Medulla oblongata (tissue), 1 donor: ENCODE data around the gene MYCN.
"Not testable (repeated sequence)": the region's sequence is repeated elsewhere in the genome, so short reads cannot be mapped to it uniquely, and the experiment has no call there.

Experiments
- DNase-seq: peaks from one replicate; pipeline ENCODE4 v3.0.0-alpha.2; 2015; ENCODE audit errors: extremely low spot score

The MYCN gene

GRCh38 chr2:15939854-15940660, at the start of gene MYCN:
MYCN (plus strand) TSS chr2:15940550; CDS start chr2:15942065, 1,515 bp downstream.
- DNase-seq: peak; percentile 87

GRCh38 chr2:15890936-15891905, 49.1 kb upstream of the MYCN start:
- DNase-seq: no peak

GRCh38 chr2:15892151-15892880, 48.0 kb upstream of the MYCN start:
- DNase-seq: no peak

GRCh38 chr2:15893085-15893484, 47.3 kb upstream of the MYCN start:
- DNase-seq: no peak

DNA sequence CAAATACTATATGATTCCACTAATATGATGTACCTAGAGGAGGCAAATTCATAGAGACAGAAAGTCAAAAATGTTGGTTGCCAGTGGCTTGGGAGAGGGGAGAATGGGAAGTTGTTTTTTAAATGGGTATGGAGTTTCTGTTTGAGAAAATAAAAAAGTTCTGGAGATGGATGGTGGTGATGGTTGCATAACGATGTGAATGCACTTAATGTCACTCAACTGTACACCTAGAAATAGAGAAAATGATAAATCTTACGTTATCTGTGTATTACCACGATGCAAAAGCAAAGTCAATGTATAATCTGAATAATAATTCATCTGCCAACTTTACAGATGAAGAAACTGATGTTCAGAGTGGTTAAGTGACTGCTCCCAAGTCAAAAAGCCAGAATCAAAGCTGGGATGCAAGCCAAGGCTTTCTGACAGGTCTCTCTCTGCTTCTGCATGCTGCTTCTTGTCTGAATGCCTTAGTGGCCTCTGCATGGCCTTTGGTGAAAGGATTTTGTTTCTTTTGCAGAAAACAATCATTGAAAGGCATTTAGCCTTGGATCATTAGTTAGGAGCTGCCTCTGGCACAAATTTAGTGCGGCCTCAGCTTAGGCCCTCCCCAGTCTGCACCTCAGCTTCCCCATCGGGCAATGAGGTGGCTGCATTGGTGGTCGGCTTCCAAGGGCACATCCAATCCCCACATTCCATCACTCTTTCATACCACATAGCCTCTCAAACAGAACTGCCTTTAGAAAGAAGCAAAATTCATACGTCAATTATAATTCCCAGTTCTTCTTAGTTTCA, 46.5 kb upstream of the MYCN start:
- no peak for DNase-seq

GRCh38 chr2:15894481-15895144, 45.7 kb upstream of the MYCN start:
- DNase-seq: no peak

- no peak for DNase-seq
Observed at GRCh38 chr2:15895615-15896469, 44.5 kb upstream of the MYCN start.

GRCh38 chr2:15896859-15897258, 43.5 kb upstream of the MYCN start:
- no peak for DNase-seq

GRCh38 chr2:15897431-15898098, 42.8 kb upstream of the MYCN start:
- no peak for DNase-seq

DNA sequence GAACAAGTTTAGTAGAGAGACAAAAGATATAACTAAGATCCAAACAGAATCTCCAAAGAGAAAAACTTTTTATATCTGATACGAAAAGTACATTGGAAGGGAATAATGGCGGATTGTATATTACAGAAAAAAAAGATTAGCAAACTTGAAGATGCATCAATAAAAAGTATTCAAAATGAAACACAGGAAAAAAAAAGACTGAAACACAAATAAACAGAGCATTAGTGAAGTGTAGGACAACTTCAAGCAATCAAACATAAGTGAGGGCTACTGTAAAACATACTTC, 41.1 kb upstream of the MYCN start:
- no peak for DNase-seq

DNA sequence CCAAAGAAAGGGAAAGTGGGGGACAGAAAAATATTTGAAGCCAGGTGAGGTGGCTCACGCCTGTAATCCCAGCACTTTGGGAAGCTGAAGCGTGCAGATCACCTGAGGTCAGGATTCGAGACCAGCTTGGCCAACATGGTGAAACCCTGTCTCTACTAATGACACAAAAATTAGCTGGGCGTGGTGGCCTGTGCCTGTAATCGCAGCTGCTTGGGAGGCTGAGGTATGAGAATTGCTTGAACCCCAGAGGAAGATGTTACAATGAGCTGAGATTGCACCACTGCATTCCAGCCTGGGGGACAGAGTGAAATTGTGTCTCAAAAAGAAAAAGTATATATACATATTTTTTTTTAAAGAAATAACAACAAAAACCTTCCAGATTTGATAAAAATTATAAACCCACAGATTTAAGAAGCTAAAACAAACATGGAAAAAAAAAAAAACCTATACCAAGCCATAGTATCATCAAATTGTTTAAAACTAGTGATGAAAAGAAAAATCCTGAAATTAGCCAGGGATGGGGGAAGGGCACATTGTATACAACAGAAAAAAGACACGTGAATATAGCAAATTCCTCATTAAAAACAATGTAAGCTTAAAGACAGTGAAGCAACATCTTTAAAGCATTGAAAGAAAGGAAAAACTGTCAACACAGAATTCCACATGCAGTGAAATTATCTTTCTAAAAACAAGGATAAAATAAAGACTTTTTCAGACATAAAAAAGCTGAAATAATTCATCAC, 40.4 kb upstream of the MYCN start:
- DNase-seq: no peak

GRCh38 chr2:15901095-15901807, 39.1 kb upstream of the MYCN start:
- DNase-seq: no peak

GRCh38 chr2:15901808-15902130, 38.6 kb upstream of the MYCN start:
- DNase-seq: no peak

- not testable (repeated sequence) for DNase-seq
Observed at GRCh38 chr2:15903910-15904309, 36.4 kb upstream of the MYCN start.

- no peak for DNase-seq
Observed at GRCh38 chr2:15905267-15905645, 35.1 kb upstream of the MYCN start.

- no peak for DNase-seq
Observed at GRCh38 chr2:15905986-15906491, 34.3 kb upstream of the MYCN start.

DNA sequence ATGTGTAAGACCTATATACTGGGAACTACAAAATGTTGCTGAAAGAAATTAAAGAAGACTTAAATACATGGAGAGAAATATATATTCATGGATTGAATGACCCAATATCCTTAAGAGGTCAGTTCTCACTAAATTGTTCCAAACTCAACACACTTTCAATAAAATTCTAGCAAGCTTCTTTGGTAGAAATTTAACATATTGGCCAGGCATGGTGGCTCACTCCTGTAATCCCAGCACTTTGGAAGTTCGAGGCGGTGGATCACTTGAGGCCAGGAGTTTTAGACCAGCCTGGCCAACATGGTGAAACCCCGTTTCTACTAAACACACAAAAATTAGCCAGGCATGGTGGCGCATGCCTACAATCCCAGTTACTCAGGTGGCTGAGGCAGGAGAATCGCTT, 33.6 kb upstream of the MYCN start:
- no peak for DNase-seq
